G401.6 (cell line): ENCODE results near the gene TREML2.
"Not testable (repeated sequence)": the region's sequence is repeated elsewhere in the genome, so short reads cannot be mapped to it uniquely, and the experiment has no call there.

Experiments
- FAIRE-seq: peaks from 2 replicates; lab custom pipeline; 2012; peaks lifted over from hg19 to GRCh38; lab: Jason Lieb, UNC

The TREML2 gene

DNA sequence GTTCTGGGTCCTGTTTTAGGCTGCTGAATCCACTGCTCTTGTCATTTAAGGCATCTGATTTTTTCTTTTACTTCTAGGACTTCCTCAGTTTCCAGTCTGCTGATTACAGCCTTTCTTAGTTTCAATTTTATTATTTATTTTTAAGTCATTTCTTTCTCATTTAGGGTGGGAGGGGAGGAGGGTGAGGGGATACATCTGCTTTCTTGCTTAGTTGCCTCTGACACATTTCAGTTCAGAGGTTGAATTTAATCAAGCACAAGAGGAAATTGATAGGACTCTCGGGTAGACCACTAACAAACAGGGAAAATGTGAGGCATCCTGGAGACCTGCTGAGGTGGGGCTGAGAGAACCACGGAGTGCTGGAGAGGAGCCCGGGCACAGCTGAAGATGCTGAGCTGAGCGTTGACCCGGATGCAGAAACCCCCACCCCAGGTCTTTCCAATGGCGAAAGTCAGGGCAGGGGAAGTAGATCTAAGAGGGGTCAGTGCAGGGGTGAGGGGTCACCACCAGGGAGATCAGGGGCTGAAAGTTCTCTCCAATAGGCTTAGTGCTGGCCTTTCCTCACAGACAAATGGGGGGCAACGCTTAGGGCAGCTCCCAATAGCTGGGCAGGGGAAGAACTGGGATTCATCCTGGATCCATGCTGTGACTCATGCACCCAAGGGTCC is 7.6 kb upstream of the TREML2 start:
- FAIRE-seq: no peak

DNA sequence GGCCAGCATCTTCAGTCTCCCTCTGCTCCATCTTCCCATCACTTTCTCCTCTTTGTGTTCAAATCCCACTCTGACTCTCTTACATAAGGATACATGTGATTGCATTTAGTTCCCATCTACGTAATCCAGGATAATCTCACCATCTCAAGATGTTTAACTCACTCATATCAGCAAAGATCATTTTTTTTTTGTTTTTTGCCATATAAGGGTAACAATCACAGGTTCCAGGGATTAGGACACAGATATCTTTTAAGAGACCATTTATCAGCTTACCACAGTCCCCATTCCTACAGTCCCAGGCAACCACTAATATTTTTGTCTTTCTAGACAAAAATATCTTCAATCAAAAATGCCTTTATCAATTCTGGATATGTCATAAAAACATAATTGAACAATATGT is 3.2 kb upstream of the TREML2 start:
- no peak for FAIRE-seq

DNA sequence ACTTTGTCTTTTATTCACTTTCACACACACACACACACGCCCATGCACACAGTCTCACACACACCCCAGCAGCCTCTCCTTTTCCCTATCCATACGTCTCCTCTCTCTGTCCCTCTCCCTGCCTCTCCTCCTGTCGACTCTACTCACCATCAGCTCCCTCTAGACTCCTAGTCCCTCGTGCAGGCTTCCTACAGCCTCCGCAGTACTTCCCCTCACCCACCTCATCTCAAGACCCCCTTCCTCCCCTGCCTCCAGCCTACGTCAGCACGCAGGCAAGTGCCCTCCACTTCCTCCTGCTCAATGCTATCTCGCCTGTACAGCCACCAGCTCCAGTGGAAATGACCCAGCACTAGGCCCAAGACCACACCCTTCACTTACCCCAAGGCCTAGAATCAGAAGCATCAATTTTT is 820 bp upstream of the TREML2 start:
- no peak for FAIRE-seq

DNA sequence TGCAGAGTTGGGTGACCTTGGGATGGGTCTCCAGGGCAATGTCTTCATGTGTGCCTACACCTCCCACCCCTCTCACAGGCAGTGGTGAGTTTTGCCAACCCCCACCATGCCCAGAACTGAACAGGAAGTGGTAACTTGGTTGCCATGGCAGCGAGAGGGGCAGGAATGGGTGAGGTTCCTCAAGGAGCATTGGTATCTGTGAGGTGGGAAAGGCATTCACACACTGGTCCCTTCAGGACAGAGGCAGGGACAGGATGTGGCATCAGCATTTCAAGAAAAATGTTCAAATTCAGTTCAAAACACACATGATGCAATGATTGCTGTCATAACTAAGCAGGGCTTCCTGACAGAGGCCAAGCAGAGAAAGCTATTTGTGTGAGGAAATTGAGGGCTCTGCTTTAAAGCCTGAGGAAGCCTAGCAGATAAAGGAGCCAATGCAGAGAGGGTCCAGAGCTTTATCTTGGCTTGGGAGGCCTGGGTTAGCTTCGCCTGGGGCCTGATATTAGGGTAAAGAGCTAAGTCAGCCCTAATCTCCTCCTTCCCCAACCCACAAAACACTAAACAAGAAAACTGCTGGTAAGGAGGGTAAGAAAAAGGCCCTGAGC is 551 bp downstream of the TREML2 start:
- no peak for FAIRE-seq

DNA sequence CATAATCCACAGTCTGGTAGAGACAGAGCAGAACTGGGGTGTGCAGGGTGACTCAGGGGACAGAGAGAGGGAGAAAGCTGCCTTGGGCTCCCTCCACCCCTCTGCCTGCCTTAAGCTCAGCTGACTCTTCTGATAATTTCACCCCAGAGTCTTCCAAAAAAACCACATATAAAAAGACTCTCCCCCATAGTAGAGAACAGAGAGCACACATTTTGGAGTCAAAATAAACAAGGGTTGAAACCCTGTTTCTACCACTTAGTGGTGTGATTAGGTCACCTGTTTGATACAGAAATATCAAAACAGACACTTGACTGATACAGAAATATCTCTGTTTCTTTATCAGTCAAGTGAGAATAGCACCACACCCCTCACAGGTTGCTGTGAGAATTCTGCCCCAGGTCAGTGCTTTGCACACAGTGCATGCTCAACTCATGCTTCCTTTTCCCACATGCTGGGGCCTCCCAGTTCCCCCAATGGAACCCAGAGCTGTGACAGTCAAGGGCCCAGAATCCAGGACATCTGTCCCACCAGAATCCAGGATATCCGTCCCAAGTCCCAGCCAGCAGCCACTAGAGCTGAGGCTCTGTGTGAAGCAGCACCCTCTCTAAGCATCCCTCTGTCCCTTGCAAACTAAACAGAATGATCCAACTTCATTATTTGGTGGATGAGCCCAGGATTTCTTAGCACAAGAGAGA is 1.2 kb downstream of the TREML2 start:
- no peak for FAIRE-seq

DNA sequence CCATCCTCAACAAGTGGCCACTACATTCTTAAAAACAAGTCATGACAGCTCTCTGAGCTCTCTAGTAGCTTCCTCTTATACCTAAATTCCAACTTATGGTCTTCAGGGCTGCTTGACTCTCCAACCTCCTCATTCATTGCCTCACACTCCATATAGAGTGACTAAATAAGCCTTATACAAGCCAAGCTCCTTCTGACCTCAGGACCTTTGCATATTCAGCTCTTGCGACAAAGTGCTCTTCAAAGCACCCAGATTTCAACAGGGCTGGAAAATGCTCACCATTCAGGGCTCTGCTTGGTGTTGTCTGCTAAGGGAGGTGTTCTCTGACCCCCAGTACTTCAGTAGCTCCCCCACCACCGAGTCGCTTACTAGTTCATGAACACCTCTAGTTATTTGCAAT is 3.7 kb downstream of the TREML2 start:
- FAIRE-seq: no peak

DNA sequence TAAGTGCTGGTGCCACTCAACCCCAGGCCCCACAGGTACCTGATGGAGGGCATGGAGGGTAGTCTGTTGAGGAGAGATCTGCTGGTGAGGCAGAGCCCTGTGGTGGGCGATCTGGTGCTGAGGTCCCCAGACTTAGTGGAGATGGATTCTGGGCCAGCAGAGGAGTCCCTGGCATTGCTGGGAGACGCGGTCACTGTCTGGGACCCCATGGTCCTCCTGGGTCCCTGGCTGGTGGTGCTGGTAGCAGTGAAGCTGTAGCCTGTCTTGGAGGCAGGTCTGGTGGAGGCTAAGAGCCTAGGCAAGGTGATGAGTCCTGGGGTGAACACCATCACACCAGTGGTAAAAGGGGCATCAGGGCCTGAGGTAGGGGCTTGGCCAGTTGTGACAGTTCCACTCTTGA is 6.6 kb downstream of the TREML2 start:
- no peak for FAIRE-seq

DNA sequence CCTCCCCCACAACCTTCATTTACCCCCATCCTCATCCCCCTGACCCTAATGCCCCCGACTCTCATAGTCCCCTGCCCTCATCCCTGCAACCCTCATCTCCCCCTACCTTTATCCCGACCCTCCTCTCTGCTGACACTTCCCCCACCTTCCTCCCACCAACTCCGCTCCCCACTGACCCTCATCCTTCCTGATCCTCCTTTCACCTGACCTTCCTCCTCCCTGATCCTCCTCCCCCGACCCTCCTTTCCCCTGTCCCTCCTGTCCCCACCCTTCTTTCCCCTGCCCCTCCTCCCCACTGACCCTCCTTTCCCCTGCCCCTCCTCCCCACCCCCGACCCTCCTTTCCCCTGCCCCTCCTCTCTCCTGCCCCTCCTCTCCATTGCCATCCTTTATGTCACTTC is 7.1 kb downstream of the TREML2 start:
- FAIRE-seq: no peak

DNA sequence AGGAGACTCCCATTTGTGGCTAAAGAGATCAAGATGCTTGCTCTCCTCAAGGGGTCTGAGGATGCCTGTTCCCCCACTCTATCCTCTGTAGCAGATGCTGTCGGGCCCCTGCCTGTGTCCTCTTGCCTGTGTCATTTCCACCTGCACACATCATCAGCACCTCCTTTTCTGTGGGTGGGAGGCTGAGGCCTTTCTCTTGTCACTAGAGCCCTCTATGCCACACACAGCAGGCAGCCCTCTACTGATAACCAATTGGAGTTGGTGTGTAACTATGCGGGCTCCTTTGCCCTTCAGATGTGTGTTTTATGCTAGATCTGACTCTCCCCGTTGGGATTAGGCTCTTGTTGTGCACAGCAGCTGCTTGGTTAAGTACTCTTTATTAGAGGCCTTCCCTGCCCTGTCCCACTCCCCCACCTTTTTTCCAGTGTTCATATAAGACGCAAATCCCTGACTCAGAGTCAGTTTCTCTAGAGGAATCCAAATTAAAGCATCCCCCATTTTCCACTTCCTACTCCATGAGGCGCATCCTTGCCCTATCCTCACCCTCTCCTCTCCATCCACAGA is 7.7 kb downstream of the TREML2 start:
- no peak for FAIRE-seq

DNA sequence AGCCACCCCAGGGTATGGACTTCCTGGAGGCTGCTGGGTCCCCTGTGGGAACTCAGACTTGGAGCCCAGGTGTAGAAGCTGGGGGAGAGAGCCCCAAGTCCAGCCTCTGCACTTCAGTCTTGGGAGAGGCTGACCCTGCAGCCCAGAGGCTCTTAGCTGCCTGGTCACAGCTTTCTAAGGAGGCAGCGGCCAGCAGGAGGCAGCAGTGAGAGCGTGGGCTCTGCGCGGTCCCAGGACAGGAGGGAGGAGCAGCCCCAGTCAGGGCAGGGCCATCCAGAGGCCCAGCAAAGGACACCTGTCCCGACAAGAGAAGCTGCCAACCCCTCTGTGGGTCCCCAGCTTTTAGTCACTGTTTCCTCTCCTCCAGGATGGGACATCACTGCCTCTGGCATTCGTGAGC is 9.4 kb downstream of the TREML2 start:
- no peak for FAIRE-seq

DNA sequence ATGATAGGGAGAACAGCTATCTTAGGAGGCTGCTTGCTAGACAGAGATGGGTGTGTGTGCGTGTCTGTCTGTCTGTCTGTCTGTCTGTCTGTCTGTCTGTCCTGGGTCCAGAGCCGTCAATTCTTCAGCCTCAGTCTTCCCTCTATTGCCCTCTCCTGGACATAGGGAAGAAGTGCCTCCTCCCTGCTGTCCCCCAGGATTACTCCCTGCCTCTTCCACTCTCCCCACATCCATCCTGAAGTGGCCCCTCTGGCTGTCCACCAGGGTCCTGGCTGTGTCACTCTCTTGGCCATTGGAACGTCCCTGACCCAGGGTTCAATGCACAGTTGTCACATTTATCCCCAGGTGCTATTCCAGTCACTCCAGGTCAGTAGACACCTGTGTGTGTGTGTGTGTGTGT is 10.2 kb downstream of the TREML2 start:
- no peak for FAIRE-seq

DNA sequence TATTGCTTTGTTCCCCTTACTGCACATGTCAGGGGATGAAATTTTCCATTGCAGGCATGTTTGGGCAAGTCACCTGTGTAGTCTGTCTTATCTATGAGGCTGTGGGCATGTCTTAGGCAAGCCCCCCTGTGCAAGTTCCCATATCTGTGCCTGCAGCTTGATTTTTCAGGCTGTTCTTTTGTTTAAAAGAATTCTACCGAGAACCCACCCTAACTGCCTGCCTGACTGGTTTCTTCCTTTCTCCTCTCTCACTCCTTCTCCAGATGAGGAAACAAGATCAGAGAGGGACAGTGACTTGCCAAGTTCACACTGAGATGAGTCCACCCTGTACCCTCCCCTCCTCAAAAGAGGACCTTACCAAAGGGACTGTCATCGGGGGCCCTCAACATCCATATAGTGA is 11.0 kb downstream of the TREML2 start:
- no peak for FAIRE-seq

DNA sequence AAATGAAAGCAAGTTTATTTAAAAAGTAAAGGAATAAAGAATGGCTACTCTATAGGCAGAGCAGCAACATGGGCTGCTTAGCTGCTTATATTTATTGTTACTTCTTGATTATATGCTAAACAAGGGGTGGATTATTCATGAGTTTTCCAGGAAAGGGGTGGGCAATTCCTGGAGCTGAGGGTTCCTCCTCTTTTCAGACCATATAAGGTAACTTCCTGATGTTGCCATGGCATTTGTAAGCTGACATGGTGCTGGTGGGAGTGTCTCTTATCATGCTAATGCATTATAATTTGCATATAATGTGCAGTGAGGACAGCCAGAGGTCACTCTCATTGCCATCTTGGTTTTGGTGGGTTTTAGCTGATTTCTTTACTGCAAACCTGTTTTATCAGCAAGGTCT is 11.9 kb downstream of the TREML2 start:
- not testable (repeated sequence) for FAIRE-seq

DNA sequence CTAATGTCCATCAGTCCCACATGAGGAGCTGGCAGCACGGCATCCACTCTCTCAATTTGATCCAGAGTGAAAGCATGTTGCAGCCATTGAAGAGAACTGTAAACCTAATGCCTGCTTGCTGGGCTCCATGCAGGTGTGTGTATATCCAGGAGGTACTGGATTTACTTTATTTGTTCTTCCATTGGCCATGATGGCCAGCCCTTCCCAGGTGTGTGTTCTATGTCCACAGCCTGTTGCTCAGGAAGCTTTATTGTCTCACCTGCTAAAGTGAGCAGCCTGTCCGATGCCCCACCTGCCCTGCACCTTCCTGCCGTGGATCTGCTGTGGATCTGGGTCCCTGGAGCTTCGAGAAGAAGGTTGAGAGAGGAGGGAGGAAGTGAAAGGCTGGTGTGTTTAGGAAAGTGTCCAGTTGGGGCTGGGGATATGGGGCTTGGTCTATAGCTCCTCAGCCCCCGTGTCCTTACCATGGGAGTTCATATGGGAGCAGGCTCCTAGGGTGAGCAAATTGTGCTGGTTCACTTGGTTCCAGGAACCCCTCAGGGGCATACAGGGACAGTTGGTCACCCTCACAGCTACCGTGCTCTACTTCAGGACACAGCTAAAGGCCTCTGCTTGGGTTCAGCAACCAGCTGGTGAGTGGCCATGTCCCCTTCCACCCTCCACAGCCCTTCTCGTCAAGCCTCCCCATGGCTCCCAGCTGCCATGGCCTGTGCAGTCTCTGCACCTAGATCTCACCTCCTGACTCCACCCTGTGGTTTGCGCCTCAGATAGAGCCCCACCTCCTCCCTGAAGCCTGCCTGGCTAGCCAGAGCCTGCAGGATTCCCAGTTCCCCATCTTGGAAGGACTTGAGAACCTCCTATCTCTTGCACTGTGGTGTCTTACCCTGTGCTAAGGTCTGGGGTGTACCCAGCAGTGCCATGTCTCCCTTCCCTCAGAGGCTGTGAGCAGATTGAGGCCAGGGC is 12.7 kb downstream of the TREML2 start:
- no peak for FAIRE-seq

DNA sequence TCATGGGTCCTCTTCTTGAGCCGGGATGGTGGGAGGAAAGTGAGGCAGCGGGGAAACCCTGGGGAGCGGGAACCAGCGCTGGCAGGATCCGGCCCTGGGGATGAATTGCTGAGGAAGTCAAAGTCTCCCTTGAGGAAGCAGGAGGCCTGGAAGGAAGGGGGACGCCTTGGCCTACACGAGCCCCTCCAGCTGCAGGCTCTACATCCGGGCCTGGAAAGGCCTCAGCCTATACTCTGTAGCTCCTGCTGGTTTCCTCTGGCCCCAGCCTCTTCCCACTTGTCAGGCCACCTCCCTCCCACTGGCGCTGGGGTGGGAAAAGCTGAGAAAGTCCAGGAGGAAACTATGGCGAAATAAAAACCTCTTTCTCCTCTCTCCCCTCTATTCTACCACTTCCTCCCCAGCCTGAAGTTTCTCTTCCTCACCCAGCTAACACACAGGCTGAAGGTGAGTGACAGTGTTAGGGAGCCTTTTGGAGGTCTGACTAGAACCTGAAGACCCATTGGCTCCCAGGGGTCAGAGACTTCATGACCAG is 14.9 kb downstream of the TREML2 start:
- no peak for FAIRE-seq

DNA sequence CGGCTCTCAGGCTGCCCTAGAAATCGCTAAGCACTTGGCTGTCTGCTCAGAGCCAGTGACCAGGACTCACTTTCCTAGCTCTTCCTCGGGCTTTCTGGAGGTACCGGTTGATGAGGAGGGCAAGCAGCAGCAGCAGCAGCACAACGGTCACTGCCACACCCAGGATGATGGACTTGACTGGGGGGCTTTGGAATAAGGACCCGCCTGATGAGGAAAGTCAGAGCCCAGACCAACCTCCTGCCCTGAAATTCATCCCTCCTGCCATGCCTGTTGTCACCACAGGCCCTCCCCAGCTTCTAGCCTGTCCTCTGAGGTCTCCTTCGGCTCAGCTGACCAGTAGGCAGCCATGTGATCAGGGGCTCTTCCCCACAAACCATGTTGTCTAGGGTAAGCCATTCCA is 16.2 kb downstream of the TREML2 start:
- no peak for FAIRE-seq

DNA sequence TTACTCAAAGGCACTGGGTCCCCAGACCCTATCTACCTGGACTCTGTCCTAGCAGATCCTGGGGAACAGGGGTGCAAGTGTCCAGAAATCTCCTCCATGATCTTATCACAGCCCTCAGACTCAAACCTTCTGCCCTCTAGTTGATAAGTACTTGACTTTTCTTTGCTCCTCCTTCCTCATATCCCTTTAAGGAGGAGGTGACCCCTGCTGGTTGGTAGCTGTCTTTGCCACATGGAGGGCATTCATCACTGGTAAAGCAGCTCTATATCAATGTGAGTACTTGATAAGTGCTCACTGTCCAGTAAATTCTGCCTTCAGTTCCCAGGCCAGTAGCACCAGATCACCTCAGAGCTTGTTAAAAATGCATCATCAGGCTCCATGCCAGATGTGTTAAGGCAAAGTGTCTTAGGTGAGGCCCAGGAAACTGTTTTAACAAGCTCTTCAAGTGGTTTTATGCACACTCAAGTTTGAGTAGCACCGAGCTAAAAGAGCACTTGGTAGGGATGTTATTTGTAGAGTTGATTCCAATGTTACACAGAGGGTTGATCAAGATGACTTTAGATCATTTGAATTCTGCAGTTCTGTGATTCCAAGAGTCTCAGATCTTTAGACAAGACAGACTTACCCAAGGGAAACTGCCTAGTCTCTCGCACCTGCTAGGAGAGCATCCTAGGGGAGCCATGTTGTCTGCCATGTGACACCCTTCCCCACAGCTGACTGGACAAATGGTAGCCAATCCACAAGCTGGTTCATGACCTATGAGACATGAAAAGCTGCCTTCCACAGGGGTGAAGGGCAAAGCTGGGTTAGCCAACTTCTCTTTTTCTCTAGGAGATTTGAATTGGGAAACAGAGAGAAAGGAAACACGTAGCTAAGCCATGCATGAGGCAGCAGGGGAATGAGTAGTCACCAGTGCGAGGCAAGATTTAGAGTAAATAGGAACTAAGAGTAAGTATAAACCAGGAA is 18.6 kb downstream of the TREML2 start:
- FAIRE-seq: no peak

DNA sequence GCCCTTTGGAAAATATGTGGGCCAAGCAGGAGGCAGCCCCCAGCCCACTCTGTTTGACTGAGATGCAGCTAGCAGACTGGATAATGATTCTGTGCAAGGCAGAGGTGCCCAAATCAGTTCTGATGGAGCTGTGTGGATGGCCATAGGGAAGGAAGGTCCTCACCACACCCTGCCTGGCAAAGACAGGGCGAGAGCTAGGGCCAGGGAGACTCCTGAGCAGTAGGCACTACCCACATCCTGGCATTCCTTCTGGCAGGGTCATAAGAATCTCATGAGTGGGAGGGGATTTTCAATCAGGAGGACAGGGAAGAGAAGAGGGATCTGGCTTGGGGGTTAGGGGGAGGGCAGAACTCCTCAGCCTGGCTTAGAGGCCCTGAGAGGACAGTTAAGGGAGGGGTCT is 19.4 kb downstream of the TREML2 start:
- no peak for FAIRE-seq

DNA sequence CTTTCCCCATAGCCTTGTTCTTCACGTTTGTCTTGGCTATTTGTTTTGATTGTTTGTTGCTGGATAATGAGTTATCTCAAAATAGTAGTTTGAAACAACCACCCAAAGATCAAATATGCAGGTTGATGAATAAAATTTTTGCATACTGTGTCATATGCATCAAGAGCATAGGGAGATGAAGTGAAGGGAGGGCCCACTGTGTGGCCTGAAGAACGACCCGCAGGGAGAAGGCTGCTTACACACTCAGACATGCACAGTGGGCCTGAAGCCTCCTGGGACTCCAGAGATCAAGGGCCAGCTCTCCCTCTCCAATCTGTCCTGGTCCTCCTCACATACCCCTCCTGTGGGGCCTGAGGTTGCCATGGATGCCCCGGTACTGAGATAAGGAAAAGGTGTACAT is 21.8 kb downstream of the TREML2 start:
- no peak for FAIRE-seq

DNA sequence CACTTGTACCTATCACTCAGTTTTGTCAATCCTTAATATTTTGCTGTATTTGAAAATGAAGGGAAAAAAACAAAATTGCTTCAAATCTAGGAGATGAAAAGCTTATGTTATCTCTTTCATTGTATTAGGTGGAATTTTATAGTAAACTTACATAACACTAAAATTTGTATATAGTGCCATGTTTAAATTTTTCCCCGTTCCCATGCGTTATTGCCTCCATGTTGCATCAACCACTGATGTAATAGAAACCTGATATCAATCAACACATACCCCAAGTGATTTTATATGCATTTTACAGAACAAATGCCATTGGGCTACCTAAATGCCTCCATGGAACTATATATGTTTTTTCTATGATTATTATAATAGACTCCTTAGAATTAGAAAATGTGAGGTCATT is 23.3 kb downstream of the TREML2 start:
- no peak for FAIRE-seq

DNA sequence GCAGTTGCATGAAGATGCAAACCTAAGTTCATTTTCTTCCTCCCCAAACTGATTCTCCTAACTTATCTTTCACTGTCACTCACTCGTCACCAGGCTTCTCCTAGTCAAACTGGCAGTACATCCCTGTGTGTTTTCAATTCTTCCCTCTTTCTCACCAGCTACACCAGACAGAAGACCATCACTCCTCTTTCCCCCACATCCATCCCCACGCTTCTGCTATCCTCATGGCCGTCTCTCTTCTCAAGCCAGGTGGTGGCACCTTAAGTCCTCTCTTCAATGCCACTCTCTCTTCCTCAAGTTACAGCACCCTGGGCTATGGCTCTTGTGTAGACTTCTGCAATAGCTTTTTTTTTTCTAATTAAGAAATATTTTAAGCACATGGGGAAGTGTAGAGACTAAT is 23.7 kb downstream of the TREML2 start:
- no peak for FAIRE-seq
